NCI-H187 (cell line): Measurements from ENCODE around the gene PLD1.

Experiments used
- DNase-seq, 2 experiments: peaks; one replicate each; lab custom pipeline; 2025; lab: John Stamatoyannopoulos, UW

PLD1 gene

GRCh38 chr3:171745577-171746319, 64.5 kb downstream of the PLD1 start:
- DNase-seq, result no peak

DNA sequence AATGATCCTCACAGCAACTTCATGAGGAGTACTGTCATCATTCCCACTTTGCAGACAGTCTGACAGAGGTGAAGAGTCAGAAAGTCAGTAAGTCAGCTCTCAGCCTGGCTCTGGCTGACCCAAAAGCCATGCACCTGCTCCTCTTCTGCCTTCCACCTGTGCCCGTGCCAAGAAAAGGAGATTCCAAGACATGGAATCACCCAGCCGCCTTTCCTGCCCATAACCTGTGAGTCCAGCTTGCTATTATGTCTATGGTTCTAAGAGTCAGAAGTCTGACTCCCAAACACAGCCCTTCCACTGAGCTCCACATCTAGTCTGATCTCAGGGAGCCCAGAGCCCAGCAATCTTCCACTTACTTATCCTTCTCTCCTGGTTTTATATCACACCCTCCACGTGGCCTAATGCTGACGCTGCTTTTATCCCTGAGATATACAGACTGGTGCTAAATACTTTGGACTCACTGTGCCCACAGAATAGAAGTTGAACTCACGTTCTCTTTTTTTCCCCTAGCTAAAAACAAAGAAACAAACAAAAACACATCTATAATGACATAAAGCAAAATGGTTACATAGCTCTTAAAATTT, 66.0 kb downstream of the PLD1 start:
- DNase-seq, result no peak

- DNase-seq, result no peak
Measured at GRCh38 chr3:171743327-171744157, 66.7 kb downstream of the PLD1 start.

DNA sequence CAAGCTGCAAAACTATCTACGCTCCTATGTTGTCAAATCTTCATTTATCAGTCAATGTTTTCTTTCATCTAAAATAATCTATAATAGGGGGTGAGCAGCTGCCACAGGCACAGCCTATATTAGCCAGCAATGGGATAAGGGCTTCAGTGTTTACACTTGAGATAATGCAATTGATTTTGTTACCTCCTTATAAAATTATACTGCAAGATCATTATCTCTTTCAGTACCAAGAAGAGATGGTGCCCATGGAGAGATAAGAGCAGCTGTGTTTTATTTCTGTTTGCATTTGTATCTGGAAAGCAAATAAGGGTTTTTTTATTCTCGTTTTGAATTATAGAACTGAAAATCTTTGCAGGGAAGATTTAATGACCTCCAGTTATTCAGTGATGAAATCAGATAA, 68.9 kb downstream of the PLD1 start:
- no peak for DNase-seq

- DNase-seq, result no peak
Measured at GRCh38 chr3:171736556-171736955, 73.7 kb downstream of the PLD1 start.

DNA sequence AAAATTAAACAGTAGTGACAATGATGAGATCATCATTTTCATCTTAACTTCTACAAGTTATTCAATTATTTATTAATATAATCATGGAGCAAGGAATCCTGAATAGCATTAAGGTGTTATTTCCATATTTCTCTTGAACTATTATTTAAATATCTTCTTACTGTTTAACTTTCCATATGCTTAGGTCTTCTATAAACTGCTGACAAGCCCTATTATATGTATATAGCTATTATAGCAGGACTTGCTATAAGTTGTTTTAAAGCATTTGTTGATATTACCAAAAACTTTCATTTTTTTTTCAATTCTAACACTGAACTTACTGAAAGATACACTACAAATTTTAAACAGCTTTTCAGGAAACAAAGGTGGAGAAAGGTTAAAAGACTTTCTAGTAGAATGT, 76.7 kb downstream of the PLD1 start:
- no peak for DNase-seq

- no peak for DNase-seq
Measured at GRCh38 chr3:171732756-171733155, 77.5 kb downstream of the PLD1 start.

DNA sequence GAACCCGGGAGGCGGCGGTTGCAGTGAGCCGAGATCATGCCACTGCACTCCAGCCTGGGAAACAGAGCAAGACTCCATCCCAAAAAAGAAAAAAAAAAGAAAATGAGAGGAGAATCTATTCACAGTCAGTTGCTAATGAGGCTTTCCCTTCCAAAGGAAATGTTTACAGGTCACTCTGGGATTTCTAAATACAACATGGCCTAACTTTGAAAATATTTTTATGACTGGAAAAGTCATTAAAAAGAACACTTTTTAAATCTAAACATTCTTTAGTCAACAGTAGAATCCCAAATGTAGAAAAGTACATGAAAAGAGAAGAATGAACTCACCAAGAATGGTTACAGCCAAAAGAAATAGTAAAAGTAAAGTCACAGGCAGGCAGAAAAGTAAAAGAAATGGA, 78.6 kb downstream of the PLD1 start:
- no peak for DNase-seq

DNA sequence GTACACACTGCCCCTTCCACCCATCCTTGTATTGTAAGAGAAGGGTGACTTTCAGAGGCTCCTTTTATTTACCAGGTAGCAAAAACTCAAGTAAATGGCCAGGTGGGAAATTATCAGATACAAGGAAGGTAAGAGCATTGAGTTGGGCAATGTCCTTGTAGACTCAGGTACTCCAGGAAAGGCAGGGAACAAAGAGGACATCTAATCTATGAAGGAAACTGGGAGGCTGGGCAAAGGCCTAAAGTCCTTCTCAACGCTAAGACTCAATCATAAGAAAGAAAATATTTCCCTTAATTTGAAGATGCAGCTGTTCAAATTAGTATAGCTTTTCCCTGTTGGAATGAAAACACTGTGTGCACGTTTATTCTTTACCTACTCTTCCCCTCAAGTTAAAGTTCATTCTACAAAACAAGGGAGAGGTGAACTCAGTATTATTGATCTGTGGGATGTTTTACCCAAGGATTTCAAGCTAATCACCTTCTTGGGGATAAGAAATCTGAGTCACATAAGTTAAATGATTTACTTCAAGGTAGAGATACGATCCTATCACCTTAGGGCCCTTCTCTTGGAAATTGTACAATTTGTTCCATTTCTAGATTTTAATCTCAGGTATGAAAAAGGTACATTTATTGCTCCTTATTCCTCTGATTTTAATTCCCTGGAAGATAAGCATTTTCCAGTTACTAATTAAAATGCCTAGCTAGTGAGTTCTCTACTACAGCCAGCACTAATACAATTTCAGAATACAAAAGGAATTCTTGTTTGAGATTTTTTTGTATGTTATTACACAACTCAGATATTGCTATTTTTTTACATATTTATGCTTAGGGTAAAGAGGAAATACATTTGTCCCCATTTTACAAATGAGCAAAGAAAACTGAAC, 80.6 kb downstream of the PLD1 start:
- no peak for DNase-seq

- no peak for DNase-seq
Measured at GRCh38 chr3:171727288-171727687, 83.0 kb downstream of the PLD1 start.

DNA sequence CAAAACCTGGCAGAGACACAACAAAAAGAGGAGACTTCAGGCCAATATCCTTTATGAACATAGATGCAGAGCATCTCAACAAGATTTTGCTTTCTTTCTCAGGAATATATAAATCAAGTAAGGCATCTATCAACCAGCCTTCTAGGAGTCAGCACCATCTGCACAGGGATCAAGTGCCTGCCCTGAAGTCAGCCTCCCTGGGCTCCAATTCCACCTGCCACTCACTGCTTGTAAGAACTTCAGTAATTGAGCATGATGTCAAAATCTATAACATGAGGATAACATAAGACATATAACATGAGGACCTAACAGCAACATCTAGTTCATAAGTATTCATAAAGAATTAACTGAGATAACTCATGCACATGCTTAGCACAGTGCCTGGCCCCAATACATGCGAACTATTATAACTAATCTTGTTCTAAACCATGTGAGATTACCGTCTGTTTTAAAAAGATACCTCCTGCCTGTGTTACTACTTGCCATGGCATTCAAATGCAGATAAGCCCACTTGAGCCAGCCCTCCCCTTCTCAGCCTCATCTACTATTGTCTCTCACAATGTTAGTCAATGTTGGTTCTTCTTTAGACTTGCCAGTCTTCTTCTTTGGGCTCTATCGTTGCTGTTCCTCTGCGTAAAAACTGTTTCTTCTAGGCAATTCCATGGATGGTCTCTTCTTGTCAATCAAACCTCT, 91.6 kb downstream of the PLD1 start:
- no peak for DNase-seq

DNA sequence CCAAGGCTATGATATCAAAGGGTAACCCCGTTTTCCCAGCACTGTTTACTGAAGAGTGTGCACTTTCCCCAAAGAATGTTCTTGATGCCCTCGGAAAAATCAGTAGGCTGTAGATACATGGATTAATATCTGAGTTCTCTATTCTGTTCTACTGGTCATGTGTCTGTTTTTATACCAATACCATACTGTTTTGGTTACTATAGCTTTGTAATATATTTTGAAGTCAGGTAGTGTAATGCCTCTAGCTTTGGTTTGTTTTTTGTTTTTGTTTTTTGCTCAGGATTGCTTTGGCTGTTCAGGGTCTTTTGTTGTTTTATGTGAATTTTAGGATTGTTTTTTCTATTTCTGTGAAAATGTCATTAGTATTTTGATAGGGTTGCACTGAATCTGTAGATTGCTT, 95.1 kb downstream of the PLD1 start:
- DNase-seq, result no peak

DNA sequence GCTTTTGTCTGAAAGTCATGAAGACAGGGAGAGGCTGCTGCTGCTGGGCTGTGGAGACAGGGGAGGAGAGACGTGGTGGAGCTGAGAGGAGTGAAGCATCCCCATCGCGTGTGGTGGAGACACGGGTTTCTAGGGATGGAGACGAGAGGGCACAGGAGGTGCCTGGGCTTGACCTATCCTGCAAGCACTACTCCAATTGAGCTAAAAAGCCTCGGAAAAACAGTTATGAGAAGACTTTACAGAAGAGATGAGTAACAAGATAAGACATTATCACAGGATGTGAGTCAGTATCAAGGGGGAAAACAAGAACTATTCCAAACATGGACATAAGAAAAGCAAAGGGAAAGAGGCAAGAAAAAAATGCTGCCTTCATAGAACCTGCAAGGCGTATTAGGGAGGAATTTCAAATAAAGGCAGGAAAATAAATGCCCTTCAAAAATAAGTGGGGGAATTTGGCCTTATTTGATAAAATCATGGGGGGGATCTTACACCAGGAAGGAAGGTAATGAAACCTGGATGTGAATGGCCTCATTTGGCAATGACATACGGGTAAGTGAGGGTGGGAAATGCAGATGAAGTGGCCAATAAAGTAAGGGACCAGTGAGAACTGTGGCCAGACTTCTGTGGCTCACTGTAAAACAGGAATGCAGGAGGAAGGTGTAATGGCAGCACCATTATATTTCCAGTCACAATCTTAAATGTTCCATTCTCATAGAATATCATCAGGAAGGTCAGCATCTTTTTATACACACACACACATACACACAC, 97.9 kb downstream of the PLD1 start:
- DNase-seq, result no peak

DNA sequence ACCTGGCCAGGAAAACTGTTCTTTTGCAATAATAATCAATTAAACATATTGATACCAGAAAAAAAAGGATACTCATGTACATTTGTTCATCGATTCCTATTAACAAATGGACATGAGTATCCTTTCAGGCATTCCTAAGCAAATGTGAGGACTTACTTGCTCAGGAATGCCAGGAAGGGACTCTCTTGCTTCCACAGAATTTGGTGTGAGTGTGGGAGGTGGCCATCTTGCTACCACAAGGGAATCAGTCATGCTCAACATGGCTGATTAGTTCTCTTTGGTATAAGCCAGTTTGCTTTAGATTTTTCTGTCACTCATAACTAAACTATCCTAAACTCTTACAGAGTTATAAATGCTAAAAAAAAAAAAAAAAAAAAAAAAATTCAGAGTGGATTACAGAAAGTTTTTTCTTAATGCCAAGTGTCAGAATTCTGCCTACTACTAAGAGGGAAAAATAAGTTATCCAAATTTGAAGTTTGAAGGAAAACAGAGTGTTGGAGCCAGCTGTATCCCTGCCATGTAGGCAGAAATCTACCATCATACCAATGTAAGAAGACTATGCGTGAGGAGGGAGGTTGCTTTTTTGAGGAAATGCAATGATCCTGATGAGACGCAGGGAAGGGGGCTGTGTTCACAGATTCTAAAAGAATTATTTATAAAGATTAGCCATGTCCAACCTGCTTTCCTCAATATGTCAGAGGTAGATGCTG, 98.7 kb downstream of the PLD1 start:
- DNase-seq, result no peak

DNA sequence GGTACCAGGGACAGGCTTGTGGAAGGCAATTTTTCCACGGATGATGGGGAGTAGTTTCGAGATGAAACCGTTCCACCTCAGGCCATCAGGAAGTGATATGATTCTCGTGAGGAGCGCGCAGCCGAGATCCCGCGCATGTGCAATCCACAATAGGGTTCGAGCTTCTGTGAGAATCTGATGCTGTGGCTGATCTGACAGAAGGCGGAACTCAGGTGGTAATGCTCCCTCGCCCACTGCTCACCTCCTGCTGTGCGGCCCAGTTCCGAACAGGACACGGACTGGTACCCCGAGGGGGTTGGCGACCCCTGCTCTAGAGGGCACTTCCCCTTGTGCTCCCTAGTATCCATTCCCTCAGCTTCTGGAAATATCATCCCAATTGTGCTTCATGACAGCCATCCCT, 99.9 kb downstream of the PLD1 start:
- DNase-seq, result no peak

- DNase-seq, result no peak
Measured at GRCh38 chr3:171704814-171705213, 105.5 kb downstream of the PLD1 start.

DNA sequence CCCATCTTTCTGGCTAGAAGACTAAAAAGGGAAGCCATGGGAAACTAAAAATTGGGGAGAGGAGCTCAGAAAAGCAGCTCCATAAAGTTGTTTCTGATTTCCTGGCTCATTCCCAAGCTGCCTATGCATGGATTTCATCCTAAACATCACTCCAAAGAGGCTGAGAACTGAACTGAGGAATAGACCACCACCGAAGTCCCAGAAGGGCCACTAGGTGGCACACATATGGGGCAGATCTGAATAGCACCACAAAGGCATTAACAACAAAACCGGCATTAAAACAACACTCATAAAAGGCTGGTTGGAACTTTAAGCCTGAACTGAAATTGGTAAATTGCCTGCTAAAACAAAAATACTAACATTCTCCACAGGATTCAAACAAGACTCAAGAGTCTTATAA, 106.3 kb downstream of the PLD1 start:
- no peak for DNase-seq

DNA sequence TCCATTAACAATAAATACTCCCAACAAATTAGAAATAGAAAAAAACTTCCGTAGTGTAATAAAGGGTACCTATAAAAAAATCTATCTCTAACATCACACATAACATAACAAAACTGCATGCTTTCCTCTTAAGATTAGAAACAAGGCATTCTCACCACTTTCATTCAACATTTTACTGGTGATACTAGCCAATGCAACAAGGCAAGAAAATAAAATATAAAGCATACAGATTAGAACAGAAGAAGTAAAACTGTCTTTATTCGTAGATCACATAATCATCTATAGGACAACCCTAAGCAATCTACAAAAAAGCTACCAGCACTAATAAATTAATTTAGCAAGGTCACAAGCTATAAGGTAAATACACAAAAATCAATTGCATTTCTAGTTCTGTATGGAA, 107.1 kb downstream of the PLD1 start:
- no peak for DNase-seq

GRCh38 chr3:171700653-171701052, 109.6 kb downstream of the PLD1 start:
- DNase-seq, result no peak

GRCh38 chr3:171700157-171700556, 110.1 kb downstream of the PLD1 start:
- no peak for DNase-seq
